Hepatocyte (in vitro differentiated cells): ENCODE results near the gene CHRM1.

ENCODE experiments used
- EZH2 ChIP-seq: fragments of 200-600 bp; sonication (generic); IDR thresholded peaks from 2 replicates; pipeline ENCODE4 v1.6.1; 2016; ENCODE audit warnings: antibody characterized with exemption, mild to moderate bottlenecking, borderline replicate concordance
- EZH2phosphoT487 ChIP-seq: fragments of 200-600 bp; sonication (generic); IDR thresholded peaks from one replicate; pipeline ENCODE4 v1.6.1; 2018; ENCODE audit warnings: antibody characterized with exemption, mild to moderate bottlenecking, low read depth, moderate library complexity; ENCODE audit not compliant: unreplicated experiment, severe bottlenecking
- TF ChIP-seq, protein P1 (sequence below): fragments of 200-600 bp; sonication (generic); IDR thresholded peaks from 2 replicates; pipeline ENCODE4 v1.5.1; 2016; ENCODE audit warnings: antibody characterized with exemption, mild to moderate bottlenecking; ENCODE audit not compliant: poor library complexity

DNA sequence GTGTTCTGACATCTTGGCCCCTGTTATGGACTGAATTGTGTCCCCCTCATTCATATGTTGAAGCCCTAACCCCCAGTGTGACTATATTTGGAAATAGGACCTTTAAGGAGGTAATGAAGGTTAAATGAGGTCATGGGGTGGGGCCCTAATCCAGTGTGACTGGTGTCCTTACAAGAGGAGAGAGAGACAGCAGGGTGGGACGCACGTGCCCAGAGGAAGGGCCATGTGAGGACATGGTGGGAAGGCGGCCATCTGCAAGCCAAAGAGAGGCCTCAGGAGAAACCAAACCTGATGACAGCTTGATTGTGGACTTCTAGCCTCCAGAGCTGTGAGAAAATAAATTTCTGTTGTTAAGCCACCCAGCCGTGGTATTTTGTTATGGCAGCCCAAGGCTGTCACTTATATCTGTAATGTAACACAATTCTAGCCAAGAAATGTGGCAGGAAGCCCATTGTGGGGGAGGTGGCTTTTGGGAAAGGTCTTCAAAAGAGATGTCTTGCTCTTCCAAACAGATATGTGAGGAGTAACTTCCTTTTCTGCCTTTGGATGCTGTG, 39.9 kb upstream of the CHRM1 start:
- TF ChIP-seq EZH2 (no peak), EZH2phosphoT487 (no peak)
- TF ChIP-seq, protein P1, sequence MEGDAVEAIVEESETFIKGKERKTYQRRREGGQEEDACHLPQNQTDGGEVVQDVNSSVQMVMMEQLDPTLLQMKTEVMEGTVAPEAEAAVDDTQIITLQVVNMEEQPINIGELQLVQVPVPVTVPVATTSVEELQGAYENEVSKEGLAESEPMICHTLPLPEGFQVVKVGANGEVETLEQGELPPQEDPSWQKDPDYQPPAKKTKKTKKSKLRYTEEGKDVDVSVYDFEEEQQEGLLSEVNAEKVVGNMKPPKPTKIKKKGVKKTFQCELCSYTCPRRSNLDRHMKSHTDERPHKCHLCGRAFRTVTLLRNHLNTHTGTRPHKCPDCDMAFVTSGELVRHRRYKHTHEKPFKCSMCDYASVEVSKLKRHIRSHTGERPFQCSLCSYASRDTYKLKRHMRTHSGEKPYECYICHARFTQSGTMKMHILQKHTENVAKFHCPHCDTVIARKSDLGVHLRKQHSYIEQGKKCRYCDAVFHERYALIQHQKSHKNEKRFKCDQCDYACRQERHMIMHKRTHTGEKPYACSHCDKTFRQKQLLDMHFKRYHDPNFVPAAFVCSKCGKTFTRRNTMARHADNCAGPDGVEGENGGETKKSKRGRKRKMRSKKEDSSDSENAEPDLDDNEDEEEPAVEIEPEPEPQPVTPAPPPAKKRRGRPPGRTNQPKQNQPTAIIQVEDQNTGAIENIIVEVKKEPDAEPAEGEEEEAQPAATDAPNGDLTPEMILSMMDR, result no peak
